Fibroblast of skin of left quadriceps (primary cell): Measurements from ENCODE around the gene ARCN1.
"Not testable (repeated sequence)": the region's sequence is repeated elsewhere in the genome, so short reads cannot be mapped to it uniquely, and the experiment has no call there.

Experiments
- DNase-seq, 2 experiments: peaks; one replicate each; pipeline ENCODE4 v3.0.0-alpha.2; 2013; ENCODE audit warnings: low read depth in 2 of 2

Gene ARCN1

GRCh38 chr11:118605116-118605867, 33.1 kb downstream of the ARCN1 start:
- DNase-seq = peak; percentile 90 to 92

- no peak for DNase-seq
Measured at GRCh38 chr11:118606157-118606843, 34.1 kb downstream of the ARCN1 start.

GRCh38 chr11:118606844-118607228, 34.6 kb downstream of the ARCN1 start:
- DNase-seq = no peak

- no peak for DNase-seq
Measured at GRCh38 chr11:118607401-118608359, 35.5 kb downstream of the ARCN1 start, which contains the start of gene PHLDB1. TSS of gene PHLDB1 (plus strand) at chr11:118607615. CDS start at chr11:118613837, 6,222 bp downstream.

GRCh38 chr11:118608360-118609227, 36.4 kb downstream of the ARCN1 start:
- DNase-seq = no peak

- no peak for DNase-seq
Measured at GRCh38 chr11:118609380-118610224, 37.4 kb downstream of the ARCN1 start.

GRCh38 chr11:118610225-118610772, 38.1 kb downstream of the ARCN1 start:
- no peak for DNase-seq

GRCh38 chr11:118610773-118611432, 38.7 kb downstream of the ARCN1 start:
- no peak for DNase-seq

- not testable (repeated sequence) for DNase-seq
Measured at GRCh38 chr11:118611433-118611795, 39.2 kb downstream of the ARCN1 start.

GRCh38 chr11:118612378-118612777, 40.2 kb downstream of the ARCN1 start:
- no peak for DNase-seq

GRCh38 chr11:118614511-118614910, 42.3 kb downstream of the ARCN1 start:
- no peak for DNase-seq

- DNase-seq = no peak
Measured at GRCh38 chr11:118615282-118615975, 43.2 kb downstream of the ARCN1 start.

- DNase-seq = no peak
Measured at GRCh38 chr11:118615976-118616371, 43.8 kb downstream of the ARCN1 start.

- no peak for DNase-seq
Measured at GRCh38 chr11:118618115-118618990, 46.1 kb downstream of the ARCN1 start.

GRCh38 chr11:118618991-118619375, 46.8 kb downstream of the ARCN1 start:
- no peak for DNase-seq

GRCh38 chr11:118619444-118620197, 47.4 kb downstream of the ARCN1 start:
- DNase-seq = peak; percentile 94

GRCh38 chr11:118620529-118621070, 48.4 kb downstream of the ARCN1 start:
- DNase-seq = no peak
